Vagina (tissue), 2 donors: ENCODE results near the gene ANKRD39.

Experiments used
- CTCF ChIP-seq, 3 experiments: fragments of 450-650 bp in 2 of 3; fragments of 200-600 bp in 1 of 3; sonication (generic) in 1 of 3; IDR thresholded peaks; one replicate each; pipeline ENCODE4 v1.5.1; 2017 to 2019; ENCODE audit warnings: antibody characterized with exemption in 3 of 3, mild to moderate bottlenecking in 2 of 3, moderate library complexity in 2 of 3
- POLR2A ChIP-seq, 2 donors: fragments of 450-650 bp; IDR thresholded peaks; one replicate each; pipeline ENCODE4 v1.6.1; 2017; ENCODE audit warnings: antibody characterized with exemption in 2 of 2, mild to moderate bottlenecking in 2 of 2, moderate library complexity in 2 of 2
- POLR2AphosphoS5 ChIP-seq, 2 donors: sonication (generic); formaldehyde crosslinking; IDR thresholded peaks; one replicate each; pipeline ENCODE4 v1.9.0; 2017; ENCODE audit warnings: antibody characterized with exemption in 2 of 2, mild to moderate bottlenecking in 2 of 2, low read depth in 1 of 2; ENCODE audit not compliant: insufficient read depth in 1 of 2

GRCh38 chr2:96811917-96812316, 45.9 kb downstream of the ANKRD39 start:
- TF ChIP-seq CTCF (IDR thresholded peaks at IDR 0.05) (no peak), POLR2AphosphoS5 (IDR thresholded peaks at IDR 0.05; ENCODE audit: insufficient read depth in 1 of 2, low read depth in 1 of 2) (no peak), POLR2A (IDR thresholded peaks at IDR 0.05) (no peak)
